ENCODE results near the gene KRTAP17-1. TPM values are rescaled to one million over a fixed set of nuclear protein-coding genes. Genes with fewer than 3 reads are reported as not detected.
"Not testable (repeated sequence)": the region's sequence is repeated elsewhere in the genome, so short reads cannot be mapped to it uniquely, and the experiment has no call there.

Gene KRTAP17-1
- total and polyA plus RNA-seq, 4 donors, result not detected

- no peak for DNase-seq
- Histone ChIP-seq H3K9me3 (ENCODE audit: control insufficient read depth in 4 of 4, insufficient read depth in 3 of 4, low read length in 3 of 4) (peaks cover 0 to 4% (median 0%) of the 10 kb centered on the region in 4 donors), H3K9ac (ENCODE audit: insufficient read depth in 1 of 2, low read length in 2 of 2) (no peak overlapping the region), H3K27ac (ENCODE audit: low read depth in 1 of 2, low read length in 1 of 2) (no peak overlapping the region), H3K27me3 (ENCODE audit: control insufficient read depth in 3 of 3, insufficient read depth in 3 of 3, low read length in 2 of 3) (peaks cover 0 to 2% (median 0%) of the 10 kb centered on the region in 3 donors), H3K4me1 (ENCODE audit: control insufficient read depth in 5 of 5, insufficient read depth in 5 of 5, low read length in 5 of 5) (no peaks in the 10 kb centered on the region), H3K36me3 (ENCODE audit: control insufficient read depth in 4 of 4, insufficient read depth in 4 of 4, low read length in 4 of 4) (no peaks in the 10 kb centered on the region), H3K4me3 (no peak overlapping the region)
- WGBS, 2 donors, result 80 to 89% methylated on average over 4 of the region's 4 CpGs
- ATAC-seq (ENCODE audit: insufficient read depth, low FRiP score), result no peak
- TF ChIP-seq CTCF (IDR thresholded peaks at IDR 0.05; ENCODE audit: control extremely low read depth, extremely low read depth), result no peak
These were observed 39.0 kb upstream of the KRTAP17-1 start for GRCh38 chr17:41354536-41354935.

GRCh38 chr17:41352597-41353366 is 37.3 kb upstream of the KRTAP17-1 start:
- no peak for DNase-seq
- Histone ChIP-seq H3K36me3 (ENCODE audit: control insufficient read depth in 4 of 4, insufficient read depth in 4 of 4, low read length in 4 of 4) (no peaks in the 10 kb centered on the region), H3K27me3 (ENCODE audit: control insufficient read depth in 3 of 3, insufficient read depth in 3 of 3, low read length in 2 of 3) (peaks cover 0 to 2% (median 0%) of the 10 kb centered on the region in 3 donors), H3K9me3 (ENCODE audit: control insufficient read depth in 4 of 4, insufficient read depth in 3 of 4, low read length in 3 of 4) (peaks cover 0 to 4% (median 0%) of the 10 kb centered on the region in 4 donors), H3K4me1 (ENCODE audit: control insufficient read depth in 5 of 5, insufficient read depth in 5 of 5, low read length in 5 of 5) (no peaks in the 10 kb centered on the region), H3K27ac (ENCODE audit: low read depth in 1 of 2, low read length in 1 of 2) (no peak overlapping the region), H3K4me3 (no peak overlapping the region), H3K9ac (ENCODE audit: insufficient read depth in 1 of 2, low read length in 2 of 2) (no peak overlapping the region)
- 83 to 88% methylated on average over 7 of the region's 7 CpGs for WGBS, 2 donors
- ATAC-seq (ENCODE audit: insufficient read depth, low FRiP score), result no peak
- no peak for TF ChIP-seq CTCF (IDR thresholded peaks at IDR 0.05; ENCODE audit: control extremely low read depth, extremely low read depth)

- Histone ChIP-seq H3K9ac (ENCODE audit: insufficient read depth in 1 of 2, low read length in 2 of 2) (no peak overlapping the region), H3K27me3 (ENCODE audit: control insufficient read depth in 3 of 3, insufficient read depth in 3 of 3, low read length in 2 of 3) (no peaks in the 10 kb centered on the region), H3K9me3 (ENCODE audit: control insufficient read depth in 4 of 4, insufficient read depth in 3 of 4, low read length in 3 of 4) (peaks cover 0 to 2% (median 0%) of the 10 kb centered on the region in 4 donors), H3K27ac (ENCODE audit: low read depth in 1 of 2, low read length in 1 of 2) (no peak overlapping the region), H3K4me1 (ENCODE audit: control insufficient read depth in 5 of 5, insufficient read depth in 5 of 5, low read length in 5 of 5) (no peaks in the 10 kb centered on the region), H3K36me3 (ENCODE audit: control insufficient read depth in 4 of 4, insufficient read depth in 4 of 4, low read length in 4 of 4) (no peaks in the 10 kb centered on the region), H3K4me3 (no peak overlapping the region)
- TF ChIP-seq CTCF (IDR thresholded peaks at IDR 0.05; ENCODE audit: control extremely low read depth, extremely low read depth), result no peak
- no peak for DNase-seq
- ATAC-seq (ENCODE audit: insufficient read depth, low FRiP score), result no peak
- 90 to 92% methylated on average over 2 of the region's 2 CpGs for WGBS, 2 donors
These were observed 35.7 kb upstream of the KRTAP17-1 start for GRCh38 chr17:41351177-41351576.

- WGBS, 2 donors, result 91 to 92% methylated on average over 16 of the region's 16 CpGs
- not testable (repeated sequence) for ATAC-seq (ENCODE audit: insufficient read depth, low FRiP score)
These were observed 34.9 kb upstream of the KRTAP17-1 start, which contains the start of gene KRT33A for GRCh38 chr17:41350381-41350878. KRT33A (minus strand) TSS chr17:41350828; CDS start chr17:41350767, 61 bp downstream.

More at GRCh38 chr17:41350381-41350878, 34.9 kb upstream of the KRTAP17-1 start, which contains the start of gene KRT33A:
- H3K4me3 ChIP-seq; H3K27ac ChIP-seq (ENCODE audit: low read depth in 1 of 2, low read length in 1 of 2); DNase-seq; H3K36me3 ChIP-seq (ENCODE audit: control insufficient read depth in 4 of 4, insufficient read depth in 4 of 4, low read length in 4 of 4); H3K4me1 ChIP-seq (ENCODE audit: control insufficient read depth in 5 of 5, insufficient read depth in 5 of 5, low read length in 5 of 5); H3K27me3 ChIP-seq (ENCODE audit: control insufficient read depth in 3 of 3, insufficient read depth in 3 of 3, low read length in 2 of 3); H3K9me3 ChIP-seq (ENCODE audit: control insufficient read depth in 4 of 4, insufficient read depth in 3 of 4, low read length in 3 of 4); H3K9ac ChIP-seq (ENCODE audit: insufficient read depth in 1 of 2, low read length in 2 of 2): not testable (repeated sequence)

Measured in lung (tissue), 12 donors.